Measurements from ENCODE around the gene GREB1.

Gene GREB1

DNA sequence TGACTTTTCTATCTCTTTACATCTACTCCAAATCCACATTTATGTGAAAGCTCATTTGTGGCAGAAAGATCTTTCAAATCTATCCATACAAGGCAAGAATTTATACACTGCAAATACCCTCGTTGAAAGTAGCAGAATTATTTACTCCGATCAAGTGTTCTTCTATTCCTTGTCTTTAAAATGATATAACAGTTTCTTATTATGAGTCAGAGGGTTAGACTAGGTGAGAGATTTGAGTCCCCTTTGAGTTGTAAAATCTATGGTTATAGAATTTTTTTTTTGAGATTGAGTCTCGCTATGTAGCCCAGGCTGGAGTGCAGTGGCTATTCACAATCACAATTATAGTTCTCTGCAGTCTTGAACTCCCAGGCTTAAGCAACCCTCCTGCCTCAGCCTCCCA lies 5.6 kb upstream of the GREB1 start:
- FAIRE-seq, result no peak
- TF ChIP-seq CTCF (IDR thresholded peaks at IDR 0.05; ENCODE audit: insufficient read depth, missing control alignments), result no peak

DNA sequence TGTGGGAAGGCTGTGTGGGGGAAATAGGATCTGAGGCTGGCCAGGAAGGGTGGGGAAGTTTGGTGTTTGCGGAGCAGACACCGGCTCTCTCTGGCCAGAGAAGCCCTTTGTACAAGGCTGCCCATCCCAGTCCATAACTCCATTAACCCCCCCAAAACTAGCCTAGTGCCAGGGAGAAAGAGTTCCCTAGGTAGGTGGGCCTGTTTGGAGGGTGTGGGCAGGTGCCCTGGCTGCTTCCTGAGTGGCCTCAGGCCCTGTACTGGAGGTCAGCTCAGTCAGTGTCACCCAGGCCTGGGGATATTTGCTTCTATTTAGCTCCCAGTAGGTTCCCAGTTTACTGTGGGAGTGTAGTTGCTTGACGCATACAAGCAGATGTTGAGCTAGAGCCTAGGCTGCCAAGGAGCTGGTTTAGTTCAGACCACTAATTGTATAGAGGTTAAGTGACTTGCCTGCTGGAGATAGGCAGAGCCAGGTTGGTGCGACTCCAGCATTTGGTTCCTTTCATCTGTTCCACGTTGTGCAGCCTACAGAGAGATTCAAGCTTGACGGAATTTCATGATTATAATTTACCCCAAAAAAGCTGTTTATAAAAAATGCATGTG lies 2.9 kb upstream of the GREB1 start:
- no peak for DNase-seq (ENCODE audit: insufficient read length, low spot score)
- FAIRE-seq, result no peak
- no peak for TF ChIP-seq CTCF (IDR thresholded peaks at IDR 0.05; ENCODE audit: insufficient read depth, missing control alignments)

More for the DNA sequence above, 5.6 kb upstream of the GREB1 start:
- no peak for DNase-seq (ENCODE audit: insufficient read length, low spot score)

GRCh38 chr2:11532416-11533055 lies 1.3 kb upstream of the GREB1 start:
- TF ChIP-seq CTCF (IDR thresholded peaks at IDR 0.05; ENCODE audit: insufficient read depth, missing control alignments), result no peak
- DNase-seq (ENCODE audit: insufficient read length, low spot score) (no peak), FAIRE-seq (no peak)

DNA sequence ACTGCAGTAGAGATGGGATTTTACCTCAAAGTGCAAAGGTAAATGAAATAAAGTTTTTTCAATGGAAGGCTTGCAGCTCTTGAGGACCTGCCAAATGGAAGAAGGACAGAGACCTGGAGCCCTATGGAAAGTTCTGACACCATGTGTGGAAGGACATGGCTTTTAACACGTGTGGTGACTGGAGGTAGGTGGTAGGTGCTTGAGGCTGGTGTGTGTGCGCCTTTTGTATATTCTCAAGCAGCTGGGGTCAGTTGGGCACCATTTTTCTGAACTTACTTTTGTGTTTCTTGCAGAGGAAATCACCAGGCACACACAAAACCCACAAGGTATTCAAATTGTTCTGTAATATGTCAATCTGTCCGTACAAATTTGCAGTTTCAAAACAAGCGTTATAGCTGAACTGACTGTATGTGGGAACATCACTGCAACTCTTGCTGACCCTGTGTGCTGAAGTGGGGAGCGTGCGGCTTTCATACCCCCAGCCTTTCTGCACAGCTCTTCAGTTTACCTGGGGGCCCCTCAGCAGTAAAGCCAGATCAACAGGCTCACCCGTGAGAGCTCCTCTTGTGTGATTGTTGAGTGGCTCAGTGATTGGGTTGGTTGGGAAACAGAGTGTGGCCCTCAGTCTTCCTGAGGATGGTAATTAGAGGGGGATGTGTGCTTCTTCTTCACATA lies 363 bp downstream of the GREB1 start:
- no peak for FAIRE-seq
- no peak for DNase-seq (ENCODE audit: insufficient read length, low spot score)

DNA sequence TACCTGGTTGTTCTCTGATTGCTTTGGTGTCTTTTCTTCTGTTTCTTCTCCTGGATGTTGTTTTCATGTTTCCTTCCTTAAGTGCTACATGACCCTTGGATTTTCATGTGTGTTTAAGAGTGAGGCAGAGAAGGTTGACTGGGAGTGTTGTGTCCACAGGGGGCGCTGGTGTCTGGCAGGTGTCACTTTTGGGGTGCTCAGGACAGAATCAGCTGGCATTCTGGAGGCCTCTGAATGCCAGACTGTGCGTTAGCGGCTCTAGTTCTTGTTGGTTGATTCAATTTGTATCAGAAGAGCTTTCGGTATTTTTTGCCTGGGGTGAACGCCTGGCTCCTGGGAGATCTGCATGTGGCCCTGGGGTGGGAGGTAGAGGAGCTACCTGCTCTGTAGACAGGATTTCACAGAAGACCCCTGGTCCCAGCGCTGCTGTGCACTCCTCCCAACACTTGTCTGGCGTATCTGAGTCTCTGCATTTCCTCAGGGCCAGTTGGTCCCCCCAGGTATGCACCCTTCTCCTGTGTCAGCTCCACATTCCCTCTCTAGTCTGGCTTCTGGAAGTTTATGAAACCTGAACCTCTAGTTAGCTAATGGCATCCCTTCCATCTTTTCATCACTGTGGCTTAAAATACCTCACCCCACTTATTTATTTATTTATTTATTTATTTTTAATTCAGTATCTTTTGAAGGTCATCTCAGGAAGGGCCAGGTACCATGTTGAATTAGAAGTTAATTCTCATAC lies 1.1 kb downstream of the GREB1 start:
- TF ChIP-seq CTCF (IDR thresholded peaks at IDR 0.05; ENCODE audit: insufficient read depth, missing control alignments), result peak; percentile 10
- FAIRE-seq, result no peak
- no peak for DNase-seq (ENCODE audit: insufficient read length, low spot score)

More for the DNA sequence above, 363 bp downstream of the GREB1 start:
- TF ChIP-seq CTCF (IDR thresholded peaks at IDR 0.05; ENCODE audit: insufficient read depth, missing control alignments), result no peak

GRCh38 chr2:11535899-11536344 lies 2.1 kb downstream of the GREB1 start:
- DNase-seq (ENCODE audit: insufficient read length, low spot score), result no peak
- FAIRE-seq, result no peak
- TF ChIP-seq CTCF (IDR thresholded peaks at IDR 0.05; ENCODE audit: insufficient read depth, missing control alignments), result no peak

All from D721Med (cell line).